CD4-positive, alpha-beta T cell treated with Interleukin-4 for 4 hours (primary cell): ENCODE data around the gene MR1.
A peak's percentile ranks its signal among the peaks of the same experiment; 100 is the strongest.
"Not testable (repeated sequence)": the region's sequence is repeated elsewhere in the genome, so short reads cannot be mapped to it uniquely, and the experiment has no call there.

Experiments used
- DNase-seq: peaks from one replicate; pipeline ENCODE4 v3.0.0-alpha.2; 2020

MR1 gene

DNA sequence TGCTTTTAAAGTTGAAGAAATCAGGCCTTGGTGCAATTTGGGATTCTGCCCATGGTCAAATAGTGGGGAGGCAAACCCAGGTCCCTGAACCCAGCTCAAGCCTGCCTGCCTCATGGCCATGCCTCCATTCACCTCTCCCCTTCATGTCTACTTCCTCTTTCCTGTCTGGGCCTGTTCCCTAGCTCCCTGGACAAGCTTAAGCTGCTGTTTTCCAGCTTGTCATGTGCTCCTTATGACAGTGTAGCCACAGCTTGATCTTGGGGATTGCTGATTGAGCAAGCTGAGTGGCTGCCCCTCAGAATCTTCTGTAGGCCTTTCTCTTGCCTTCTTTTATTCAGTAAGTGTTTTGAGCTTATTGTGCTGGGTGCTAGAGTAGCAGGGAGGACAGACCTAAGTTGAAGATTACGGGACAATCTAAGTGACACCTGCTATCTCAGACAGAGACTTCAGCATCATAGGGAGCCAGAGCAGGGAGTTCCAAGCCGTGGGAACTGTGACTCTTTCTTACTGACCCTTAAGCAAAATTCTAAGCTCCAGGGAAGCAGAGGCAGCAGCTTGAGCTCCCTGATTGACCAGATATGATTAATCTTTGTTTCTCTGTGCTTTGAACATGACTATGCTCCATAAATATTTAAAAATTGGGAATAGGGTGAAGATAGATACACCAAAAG, 520 bp upstream of the MR1 start:
- peak; percentile 19 for DNase-seq

DNA sequence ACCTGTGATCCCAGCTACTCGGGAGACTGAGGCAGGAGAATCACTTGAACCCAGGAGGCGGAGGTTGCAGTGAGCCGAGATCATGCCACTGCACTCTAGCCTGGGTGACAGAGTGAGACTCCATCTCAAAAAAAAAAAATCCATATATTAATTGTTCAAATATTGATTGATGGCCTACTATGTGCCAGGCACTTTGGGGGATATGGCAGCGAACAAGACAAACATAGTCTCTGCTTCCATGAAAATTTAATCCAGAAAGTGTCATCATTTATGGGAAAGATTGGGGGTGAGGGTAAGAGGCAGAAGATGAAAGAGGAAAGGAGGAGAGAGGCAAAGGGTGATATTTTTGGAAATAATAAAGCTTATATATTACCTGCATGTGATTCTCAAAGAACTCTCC, 1.4 kb downstream of the MR1 start:
- DNase-seq = not testable (repeated sequence)

DNA sequence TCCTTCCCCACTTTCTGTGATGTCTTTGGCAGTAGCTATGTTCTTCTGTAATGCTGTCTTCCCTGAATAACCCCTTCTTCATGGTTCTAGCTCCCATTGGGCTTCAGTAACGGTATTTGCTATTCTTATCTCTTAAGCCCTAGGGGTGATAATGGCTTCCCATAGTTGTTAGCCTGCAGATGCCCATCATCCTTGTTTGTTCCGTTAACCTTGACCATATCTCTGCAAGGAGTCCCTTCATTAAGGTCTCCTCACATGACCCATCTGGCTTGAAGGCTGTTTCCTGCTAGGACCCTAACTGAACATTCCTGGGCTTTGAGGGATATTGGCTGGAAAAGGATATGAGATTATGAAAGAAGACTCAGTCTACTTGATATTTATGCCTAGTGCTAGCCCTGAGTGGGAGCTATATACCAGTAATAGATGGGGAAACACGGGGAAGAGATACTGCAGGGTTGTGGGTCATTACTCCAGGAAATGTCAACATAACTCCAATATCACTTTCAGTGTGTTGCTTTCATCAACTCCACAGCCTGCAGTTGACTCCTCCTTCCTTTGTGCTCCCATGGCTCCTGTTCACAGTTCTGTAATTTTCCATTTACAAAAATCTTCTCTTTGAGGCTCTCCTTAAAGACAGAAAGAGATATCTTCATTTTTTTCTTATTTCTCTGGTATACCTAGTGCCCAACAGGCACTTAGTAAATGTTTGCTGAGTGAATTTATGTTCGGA, 2.5 kb downstream of the MR1 start:
- no peak for DNase-seq

DNA sequence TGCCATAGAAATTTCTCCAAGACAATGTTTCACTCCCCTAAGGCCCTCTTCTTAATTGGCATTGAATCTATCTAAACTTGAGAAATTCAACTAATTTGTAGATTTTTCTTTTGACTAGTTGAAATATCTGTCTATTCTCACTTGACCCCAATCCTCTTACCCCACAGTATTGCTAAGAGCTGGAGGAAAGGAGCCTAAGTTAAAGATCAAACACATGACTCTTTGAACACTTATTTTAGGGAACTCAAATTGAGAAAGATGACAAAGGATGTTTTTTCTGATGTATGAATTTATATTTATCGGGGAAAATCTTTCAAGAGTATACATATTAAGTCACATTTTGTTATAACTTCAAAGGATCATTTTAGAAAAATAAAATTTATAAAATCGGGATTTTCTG, 3.6 kb downstream of the MR1 start:
- DNase-seq = no peak

DNA sequence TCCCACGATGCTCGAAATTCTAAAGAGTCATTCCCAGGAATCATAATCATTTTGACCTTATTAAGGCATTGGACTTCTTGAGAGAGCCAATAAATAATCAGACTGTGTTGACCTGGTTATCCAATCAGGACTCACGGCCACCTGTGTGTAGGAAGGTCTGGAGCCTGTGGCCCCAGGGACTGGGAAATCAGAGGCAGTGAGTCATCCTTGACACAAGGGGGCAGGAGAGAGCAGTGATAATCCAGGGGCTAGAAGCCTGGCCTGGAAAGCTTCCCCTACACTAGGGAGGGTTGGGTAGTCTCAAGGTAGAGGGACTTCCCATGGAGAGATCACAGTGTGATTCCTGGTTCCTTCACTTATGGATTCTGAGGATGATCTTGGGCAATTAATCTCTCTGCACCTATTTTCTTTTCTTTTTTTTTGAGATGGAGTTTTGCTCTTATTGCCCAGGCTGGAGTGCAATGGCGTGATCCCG, 4.7 kb downstream of the MR1 start:
- DNase-seq = peak; percentile 66

DNA sequence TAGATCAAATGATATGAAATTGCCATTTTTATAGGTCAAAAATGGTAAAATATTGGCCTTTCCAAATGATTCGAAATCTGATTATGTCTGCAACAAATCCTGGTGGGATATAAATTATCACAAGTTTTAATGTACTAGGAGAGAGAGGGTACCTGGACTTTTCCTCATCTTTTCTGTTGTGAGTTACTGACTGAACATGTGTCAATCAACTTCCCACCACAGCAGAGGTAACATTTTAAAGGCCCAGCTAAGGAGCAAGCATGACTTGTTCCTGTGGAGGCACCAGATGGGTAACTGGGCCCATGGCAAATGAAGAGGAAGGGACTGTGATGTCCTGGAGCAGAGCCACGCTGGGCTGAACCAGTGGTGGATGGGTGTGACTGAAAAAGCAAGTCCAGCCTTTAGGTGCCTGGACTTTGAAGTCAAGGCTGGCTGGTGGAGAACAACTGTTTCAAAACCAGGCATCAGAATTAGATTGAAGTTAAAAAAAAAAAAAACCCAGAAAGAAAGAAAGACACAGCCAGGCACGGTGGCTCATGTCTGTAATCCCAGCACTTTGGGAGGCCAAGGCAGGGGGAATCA, 6.6 kb downstream of the MR1 start:
- DNase-seq = no peak

DNA sequence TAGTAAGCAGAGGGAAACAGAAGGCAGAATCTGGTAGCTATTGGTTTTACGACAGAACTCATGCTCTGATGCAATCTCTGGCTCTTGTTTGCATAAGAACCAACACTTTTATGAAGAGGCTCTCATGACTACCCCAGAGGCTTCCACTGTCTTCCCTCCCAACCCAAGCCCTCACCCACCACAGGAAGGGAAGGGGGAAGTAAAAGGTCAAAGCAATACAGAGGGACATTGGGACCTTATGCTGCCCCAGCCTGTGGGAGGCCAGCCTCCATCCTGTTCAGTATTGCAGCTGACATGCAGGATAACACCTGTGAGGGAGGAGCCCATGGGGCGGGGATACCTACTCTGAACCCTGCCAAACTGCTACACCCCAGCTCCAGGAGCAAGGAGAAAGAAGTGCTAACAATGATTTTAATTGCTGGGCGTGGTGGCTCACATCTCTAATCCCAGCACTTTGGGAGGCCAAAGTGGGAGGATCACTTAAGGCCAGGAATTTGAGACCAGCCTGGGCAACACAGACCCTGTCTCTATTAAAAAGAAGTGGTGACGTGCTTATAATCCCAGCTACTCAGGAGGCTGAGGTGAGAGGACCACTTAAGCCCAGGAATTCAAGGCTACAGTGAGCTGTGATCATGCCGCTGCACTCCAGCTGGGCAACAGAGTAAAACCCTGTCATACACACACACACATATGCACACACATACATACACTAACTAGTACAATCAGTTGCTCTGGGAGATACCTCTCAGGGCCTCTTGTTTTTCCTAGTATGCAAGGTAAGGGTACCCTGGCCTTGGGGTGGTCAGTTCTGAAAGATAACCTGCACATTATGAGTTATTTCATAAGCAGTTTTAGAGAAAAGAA, 9.5 kb downstream of the MR1 start:
- DNase-seq = no peak

DNA sequence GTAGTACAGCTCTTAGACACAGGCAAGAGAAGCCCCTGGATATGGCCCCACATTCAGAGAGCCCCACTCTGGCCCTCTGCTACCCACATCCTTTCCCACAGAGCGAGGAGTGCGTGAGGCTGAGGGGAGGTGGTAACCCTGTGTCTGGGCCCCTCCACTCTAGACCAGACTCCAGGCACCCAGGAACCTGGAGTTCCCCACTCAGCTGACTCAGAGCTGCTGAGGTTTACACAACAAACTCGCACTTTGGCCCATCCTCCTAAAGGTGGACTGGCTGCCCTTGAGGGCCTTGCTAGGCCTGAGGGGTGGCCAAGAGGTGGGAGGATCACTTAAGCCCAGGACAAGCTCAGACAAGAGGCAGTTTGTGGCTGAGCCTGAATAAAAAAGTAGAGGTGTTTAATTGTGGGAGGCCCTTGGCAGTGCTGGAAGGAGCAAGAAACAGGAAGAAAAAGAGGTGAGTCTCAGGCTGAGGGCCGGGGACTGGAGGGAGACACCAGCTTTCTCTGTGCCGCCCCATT, 10.7 kb downstream of the MR1 start:
- DNase-seq = peak; percentile 49

DNA sequence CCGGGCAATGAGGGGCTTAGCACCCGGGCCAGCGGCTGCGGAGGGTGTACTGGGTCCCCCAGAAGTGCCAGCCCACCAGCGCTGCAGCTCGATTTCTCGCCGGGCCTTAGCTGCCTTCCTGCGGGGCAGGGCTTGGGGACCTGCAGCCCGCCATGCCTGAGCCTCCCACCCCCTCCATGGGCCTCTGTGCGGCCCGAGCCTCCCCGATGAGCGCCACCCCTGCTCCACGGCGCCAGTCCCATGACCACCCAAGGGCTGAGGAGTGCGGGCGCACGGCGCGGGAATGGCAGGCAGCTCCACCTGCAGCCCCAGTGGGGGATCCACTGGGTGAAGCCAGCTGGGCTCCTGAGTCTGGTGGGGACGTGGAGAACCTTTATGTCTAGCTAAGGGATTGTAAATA, 12.2 kb downstream of the MR1 start:
- DNase-seq = not testable (repeated sequence)

DNA sequence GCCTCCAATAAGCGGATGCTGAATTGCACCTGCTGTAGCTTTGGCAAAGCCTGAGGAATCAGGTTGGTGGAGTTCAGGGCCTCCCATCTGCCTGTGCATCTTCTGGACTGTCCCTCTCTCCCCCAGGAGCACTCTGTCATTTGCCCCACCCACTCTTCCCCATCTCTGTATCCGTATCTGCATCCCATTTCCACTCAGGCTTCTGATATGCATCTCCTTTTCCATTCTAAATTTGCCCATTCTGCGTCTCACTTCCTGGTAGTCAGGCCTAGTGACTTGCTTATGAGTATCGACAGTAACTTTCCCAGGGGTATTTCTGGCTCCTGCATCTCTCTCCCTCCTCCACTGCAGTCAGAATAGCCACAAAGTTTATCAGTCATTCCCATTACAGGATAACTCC, 15.6 kb downstream of the MR1 start:
- DNase-seq = no peak

DNA sequence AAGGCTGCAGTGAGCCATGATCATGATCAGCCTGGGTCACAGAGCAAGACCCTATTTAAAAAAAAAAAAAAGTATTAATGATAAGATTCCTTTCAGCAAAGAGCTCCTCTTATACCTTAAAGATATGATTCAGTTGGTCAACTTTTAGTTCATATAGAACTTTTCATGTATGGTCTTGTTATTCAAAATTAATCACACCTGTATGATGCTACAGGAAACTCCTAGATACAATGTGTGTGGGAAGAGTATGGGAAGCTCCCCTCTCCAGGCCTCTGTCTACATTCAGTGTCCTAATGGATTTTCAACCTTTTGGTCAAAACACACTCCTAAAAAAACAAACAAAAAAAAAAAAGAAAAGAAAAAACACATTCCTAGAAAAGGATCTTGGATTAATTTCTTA, 17.1 kb downstream of the MR1 start:
- no peak for DNase-seq

DNA sequence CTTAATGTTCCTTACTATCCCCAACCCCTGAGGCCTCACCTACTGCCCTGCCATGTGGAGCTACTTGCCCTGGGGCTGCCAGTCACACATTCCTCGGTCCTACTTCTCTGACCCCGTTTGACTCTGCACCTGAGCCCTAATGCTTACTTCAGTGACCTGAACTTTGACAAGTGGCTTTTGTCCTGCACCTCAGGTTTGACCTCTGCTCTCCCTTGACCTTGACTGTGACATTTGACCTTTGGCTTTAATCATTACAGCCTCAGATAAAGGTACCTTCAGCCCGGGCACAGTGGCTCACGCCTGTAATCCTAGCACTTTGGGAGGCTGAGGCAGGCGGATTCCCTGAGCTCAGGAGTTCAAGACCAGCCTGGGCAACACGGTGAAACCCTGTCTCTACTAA, 22.8 kb downstream of the MR1 start:
- no peak for DNase-seq

DNA sequence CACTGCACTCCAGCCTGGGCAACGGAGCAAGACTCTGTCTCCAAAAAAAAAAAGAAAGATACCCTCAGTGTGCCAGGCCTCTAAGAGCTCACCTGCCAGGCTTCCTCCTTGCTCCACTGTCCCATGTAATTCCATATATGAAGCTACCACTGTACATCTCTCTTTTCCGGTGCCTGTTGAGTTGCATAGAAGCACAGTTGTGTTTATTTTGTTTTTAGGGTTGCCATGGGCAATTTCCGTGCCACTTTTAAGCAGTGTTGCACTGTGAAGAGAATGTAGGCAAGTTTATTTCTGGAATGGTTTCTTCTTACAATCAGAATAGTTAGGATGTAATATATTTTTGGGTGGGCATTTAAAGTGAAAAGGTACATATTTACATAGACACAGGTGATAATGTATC, 23.3 kb downstream of the MR1 start:
- DNase-seq = no peak

DNA sequence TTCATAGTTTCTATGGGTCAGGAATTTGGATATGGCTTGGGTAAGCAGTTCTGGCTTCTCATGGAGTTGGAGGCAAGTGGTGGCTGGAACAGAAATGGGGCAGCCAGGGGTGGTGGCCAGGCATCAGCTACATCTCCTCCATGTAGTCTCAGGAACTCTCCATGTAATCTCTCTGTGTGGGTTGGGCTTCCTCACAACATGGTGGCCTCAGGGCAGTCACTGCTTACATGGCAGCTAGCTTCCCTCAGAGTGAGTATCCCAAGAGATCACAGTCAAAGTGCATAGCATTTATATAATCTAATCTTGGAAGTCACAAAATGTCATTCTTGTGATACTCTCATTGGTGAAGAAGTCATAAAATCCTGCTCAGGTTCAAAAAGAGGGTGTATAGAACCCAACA, 25.7 kb downstream of the MR1 start:
- DNase-seq = no peak

DNA sequence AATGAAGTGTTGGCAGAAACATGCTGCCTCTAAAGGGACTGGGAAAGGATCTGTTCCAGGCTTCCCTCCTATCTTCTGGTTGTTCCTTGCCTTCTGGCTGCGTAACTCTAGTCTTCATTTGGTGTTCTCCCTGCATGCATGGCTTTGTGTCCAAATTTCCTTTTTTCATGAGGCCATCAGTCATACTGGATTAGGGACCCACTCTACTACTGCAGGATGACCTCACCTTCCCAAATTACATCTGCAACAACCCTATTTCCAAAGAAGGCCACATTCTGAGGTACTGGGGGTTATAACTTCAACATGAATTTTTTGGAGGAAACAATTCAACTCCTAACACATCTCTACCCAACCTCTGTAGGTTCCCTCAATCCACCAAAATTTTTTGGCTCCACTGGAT, 26.3 kb downstream of the MR1 start:
- no peak for DNase-seq

DNA sequence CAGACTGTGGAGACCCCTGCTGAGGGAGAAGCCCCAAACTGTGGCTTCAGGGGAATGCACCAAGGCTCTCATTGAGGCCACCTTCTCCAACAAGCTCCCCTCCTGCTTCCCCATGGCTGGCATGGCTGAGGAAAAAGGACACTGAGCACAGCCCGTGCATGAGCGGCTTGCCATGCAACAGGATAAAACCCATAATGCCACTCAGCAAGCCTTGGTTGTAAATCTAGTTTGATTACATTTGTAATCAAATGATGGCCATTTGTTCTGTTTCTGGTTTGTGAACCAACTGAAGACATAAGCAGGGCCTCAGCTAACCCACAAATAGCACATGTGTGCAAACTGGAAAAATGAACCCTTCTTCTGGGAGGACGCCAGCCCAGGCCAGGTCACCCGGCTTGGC, 27.2 kb downstream of the MR1 start:
- DNase-seq = not testable (repeated sequence)

DNA sequence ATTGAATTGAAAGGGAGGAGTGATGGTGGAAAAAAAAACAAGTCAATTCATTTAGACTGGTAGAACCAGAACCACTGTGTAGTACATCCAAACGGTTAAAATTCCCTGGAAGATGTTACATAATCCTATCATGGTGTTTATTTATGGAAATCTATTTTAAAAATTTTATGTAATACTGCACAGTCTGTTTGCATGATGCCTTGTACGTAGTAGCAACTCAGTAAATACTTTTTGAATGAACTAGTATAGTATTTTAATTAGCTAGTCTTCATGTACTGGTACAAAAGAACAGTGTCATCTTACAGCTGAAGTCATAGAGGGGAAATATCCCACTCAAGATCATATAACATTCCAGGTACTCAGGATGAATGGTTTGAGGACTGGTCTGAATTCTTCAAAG, 27.7 kb downstream of the MR1 start:
- DNase-seq = no peak

DNA sequence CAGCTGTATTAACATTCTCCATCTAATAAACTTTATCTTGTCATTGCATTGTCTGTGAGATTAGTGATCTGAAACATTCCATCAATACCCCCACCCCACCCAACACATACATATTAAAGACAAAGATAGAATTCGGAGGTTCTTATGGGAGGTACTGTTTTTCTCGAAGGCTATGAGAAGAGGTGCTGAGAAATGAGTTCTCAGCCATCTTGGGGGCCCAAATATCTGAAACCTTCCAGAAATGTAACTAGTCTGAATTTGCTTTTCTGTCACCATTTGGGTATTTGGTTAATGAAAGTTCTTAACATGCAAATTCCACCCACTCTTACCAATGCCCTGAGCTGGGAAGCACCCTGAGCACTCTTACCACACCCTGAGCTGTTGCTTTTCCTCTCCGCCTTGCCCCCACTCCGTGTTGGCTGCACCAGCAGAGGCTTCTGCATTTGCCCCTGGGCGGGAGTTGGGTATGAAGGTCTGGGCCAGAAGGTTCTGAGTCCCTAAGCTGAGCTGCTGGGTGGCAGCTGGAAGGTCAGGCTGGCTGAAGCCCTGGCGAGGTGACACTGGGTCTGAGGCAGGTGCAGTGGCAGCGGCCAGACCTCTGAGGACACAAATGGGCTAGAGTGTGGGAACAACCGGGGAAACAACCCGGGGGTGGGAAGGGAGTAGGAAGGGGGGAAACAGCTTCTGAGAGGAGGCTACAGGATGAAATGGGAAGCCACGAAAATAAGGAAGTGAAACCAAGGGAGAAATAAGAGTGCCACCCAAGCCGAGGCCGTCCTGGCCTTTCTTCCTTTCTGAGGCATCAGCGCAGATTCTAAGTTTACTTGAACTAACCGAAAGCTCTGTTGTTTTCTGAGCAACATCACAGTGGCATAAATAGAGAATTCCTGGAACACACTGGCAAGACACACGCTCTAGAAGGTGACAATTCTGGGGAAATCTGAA, 28.4 kb downstream of the MR1 start:
- DNase-seq = peak; percentile 39

DNA sequence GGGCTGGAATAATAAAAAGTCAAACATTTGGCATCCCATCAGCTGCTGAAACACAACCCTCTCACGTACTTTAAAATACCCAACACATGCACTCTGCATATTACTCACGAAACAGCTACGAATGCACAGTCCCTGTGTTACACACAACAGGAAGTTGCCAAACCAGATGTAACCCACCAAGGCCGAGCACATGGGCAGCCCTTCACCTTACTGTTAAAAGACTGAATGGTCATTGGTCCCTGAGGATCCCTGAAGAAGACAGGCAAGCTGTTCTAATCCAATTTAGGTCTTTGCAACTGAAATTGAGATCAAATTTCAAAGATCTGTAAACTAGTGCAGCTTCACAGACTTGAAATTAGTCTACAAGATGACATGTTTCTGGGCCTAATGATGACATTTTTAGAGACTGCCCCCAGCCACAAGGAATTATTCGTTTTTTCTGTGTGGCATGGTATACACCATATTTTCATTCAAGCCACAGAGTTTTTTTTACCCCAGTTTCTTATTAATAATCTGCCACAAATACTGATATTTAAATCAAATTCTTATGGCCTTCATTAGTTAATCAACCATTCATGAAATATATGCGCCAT, 29.1 kb downstream of the MR1 start:
- peak; percentile 46 for DNase-seq

DNA sequence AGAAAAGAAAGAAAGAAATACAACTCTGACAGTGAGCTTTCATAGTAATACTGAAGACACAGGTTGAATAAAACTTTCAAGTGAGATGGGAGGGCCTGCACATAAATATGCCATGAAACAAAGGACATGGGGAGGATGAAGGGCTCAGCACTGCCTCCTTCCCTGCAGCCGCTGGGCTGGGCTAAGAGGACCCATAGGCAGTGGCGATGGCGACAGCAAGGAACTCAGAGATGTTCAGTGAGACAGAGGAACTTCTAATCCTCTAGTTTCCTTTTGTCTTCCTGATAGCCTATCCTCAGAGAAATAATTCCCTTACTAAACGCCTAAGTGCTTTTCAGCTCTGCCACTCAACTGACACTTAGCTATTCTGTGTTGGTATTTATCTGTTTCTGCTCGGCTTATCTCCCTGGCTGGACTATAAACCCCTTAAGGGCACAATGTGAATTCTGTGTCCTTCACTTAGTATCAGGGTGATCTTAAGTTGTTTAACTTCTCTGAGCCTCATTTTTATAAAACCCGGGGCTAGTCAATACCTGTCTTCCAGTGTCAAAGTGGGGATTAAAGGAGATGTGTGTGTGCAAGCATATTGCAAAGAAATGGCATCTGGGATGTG, 30.3 kb downstream of the MR1 start:
- DNase-seq = no peak

DNA sequence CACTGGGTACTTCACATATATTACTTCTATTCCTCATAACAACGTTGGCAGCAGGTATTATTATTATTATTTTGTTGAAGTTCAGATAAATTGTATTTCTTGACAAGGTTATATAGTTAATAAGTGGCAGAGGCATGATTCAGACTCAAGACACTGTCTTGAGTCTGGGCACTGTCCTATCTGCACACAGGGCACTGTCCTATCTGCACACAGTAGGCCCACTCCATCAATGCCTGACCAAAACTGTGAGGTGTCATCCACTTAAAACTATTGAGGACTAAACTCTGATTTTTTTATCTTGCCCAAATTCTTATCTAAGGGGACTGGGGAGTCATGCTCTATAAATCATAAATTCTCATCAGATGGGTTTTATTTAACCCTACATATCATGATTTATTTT, 30.9 kb downstream of the MR1 start:
- no peak for DNase-seq
